ENCODE data around the gene RUSF1. TPM values are rescaled to one million over a fixed set of nuclear protein-coding genes. Genes with fewer than 3 reads are reported as not detected.

Gene RUSF1
- polyA plus RNA-seq, 1 donor (not counting 4 experiments of a cell fraction or from before 2014, with no cell fraction given), result 17.4 TPM

DNA sequence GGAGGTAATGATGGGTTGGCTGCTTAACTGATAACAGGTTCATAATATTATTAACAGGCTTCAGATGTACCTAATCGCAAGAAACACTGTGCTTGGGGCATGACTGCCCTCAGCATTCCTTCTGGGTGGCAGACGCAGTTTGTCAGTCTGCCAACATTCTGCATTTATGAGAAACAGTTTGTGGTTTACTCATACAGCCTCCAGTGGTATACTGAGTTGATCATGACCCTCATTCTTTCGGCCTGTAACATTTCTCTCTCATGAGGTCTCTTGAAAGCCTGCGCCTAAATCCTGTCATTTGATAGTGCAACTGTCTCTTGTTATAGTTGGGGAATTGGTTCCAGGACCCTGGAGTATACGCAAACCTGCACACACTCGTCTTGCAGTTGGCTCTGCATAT, 4.9 kb upstream of the RUSF1 start:
- H3K27me3 ChIP-seq (ENCODE audit: control insufficient read depth, extremely low read depth, insufficient read depth, low read length), result no peaks in the 10 kb centered on the region
- no peak overlapping the region for H2AFZ ChIP-seq (ENCODE audit: control insufficient read depth, low read length)
- dilution Hi-C loops (cut with MboI; ENCODE audit: extremely low pct_ligation_motif_present, low sequenced_read_pairs), result no loop called here
- no peaks in the 10 kb centered on the region for H3K4me1 ChIP-seq (ENCODE audit: control insufficient read depth, extremely low read depth, insufficient read depth, low read length)
- H3K4me2 ChIP-seq (ENCODE audit: control insufficient read depth, extremely low read depth, insufficient read depth, low read depth, low read length), result no peak overlapping the region
- no peak overlapping the region for H3K4me3 ChIP-seq (ENCODE audit: control insufficient read depth in 2 of 3, extremely low read depth in 1 of 3, insufficient read depth in 2 of 3, low read depth in 1 of 3, low read length in 3 of 3)
- no peaks in the 10 kb centered on the region for H4K20me1 ChIP-seq (ENCODE audit: control insufficient read depth, extremely low read depth, insufficient read depth, low read length)
- TF ChIP-seq, protein P1, sequence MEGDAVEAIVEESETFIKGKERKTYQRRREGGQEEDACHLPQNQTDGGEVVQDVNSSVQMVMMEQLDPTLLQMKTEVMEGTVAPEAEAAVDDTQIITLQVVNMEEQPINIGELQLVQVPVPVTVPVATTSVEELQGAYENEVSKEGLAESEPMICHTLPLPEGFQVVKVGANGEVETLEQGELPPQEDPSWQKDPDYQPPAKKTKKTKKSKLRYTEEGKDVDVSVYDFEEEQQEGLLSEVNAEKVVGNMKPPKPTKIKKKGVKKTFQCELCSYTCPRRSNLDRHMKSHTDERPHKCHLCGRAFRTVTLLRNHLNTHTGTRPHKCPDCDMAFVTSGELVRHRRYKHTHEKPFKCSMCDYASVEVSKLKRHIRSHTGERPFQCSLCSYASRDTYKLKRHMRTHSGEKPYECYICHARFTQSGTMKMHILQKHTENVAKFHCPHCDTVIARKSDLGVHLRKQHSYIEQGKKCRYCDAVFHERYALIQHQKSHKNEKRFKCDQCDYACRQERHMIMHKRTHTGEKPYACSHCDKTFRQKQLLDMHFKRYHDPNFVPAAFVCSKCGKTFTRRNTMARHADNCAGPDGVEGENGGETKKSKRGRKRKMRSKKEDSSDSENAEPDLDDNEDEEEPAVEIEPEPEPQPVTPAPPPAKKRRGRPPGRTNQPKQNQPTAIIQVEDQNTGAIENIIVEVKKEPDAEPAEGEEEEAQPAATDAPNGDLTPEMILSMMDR (optimal IDR thresholded peaks at IDR 0.05 in 1 of 3, IDR thresholded peaks at IDR 0.05 in 1 of 3, conservative IDR thresholded peaks at IDR 0.05 in 1 of 3; ENCODE audit: extremely low read depth in 1 of 3, insufficient read depth in 2 of 3, low read length in 3 of 3), result no peak
- no peak for TF ChIP-seq EZH2 (IDR thresholded peaks at IDR 0.05; ENCODE audit: low read length)
- H3K36me3 ChIP-seq (ENCODE audit: control insufficient read depth in 2 of 2, extremely low read depth in 1 of 2, insufficient read depth in 2 of 2, low read length in 2 of 2), result no peaks in the 10 kb centered on the region
- H3K9ac ChIP-seq (ENCODE audit: control insufficient read depth, extremely low read depth, insufficient read depth, low read length), result no peak overlapping the region
- H3K9me1 ChIP-seq (ENCODE audit: control insufficient read depth, extremely low read depth, insufficient read depth, low read length), result no peaks in the 10 kb centered on the region
- no peak for DNase-seq (ENCODE audit: low read depth, low spot score)
- FAIRE-seq, result no peak
- no peaks in the 10 kb centered on the region for H3K79me2 ChIP-seq (ENCODE audit: control insufficient read depth, insufficient read depth, low read length)
- no peaks in the 10 kb centered on the region for H3K9me3 ChIP-seq (ENCODE audit: control insufficient read depth, low read depth, low read length)
- H3K27ac ChIP-seq (ENCODE audit: control insufficient read depth, insufficient read depth, low read length), result no peak overlapping the region

DNA sequence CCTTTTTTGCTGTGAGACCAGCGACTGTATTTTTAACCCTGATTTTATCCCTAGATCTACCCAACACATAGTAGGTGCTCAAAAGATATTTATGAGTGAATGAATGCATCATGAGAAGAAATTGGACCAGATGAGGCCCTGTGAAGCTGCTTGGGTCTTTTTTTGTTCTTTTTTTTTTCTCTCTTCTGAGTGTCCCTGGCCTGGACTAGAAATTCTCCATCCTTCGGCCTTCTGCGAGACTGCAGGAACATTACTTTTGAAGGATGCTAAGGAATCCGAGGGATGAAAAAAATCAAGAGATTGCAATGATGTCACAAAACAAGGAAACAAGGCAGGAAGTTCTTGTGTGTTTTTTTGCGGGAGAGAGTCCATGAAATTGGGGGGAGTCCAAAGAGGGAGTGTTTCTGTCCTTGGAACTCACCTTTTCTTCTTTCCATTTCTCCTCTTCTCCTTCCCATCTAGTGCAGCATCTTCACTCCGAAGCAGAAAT, 560 bp upstream of the RUSF1 start:
- H3K27ac ChIP-seq (ENCODE audit: control insufficient read depth, insufficient read depth, low read length), result peak overlapping the region; percentile 83
- peak overlapping the region; percentile 76 for H3K4me2 ChIP-seq (ENCODE audit: control insufficient read depth, extremely low read depth, insufficient read depth, low read depth, low read length)
- no peak for TF ChIP-seq EZH2 (IDR thresholded peaks at IDR 0.05; ENCODE audit: low read length)
- TF ChIP-seq, protein P1 (optimal IDR thresholded peaks at IDR 0.05 in 1 of 3, IDR thresholded peaks at IDR 0.05 in 1 of 3, conservative IDR thresholded peaks at IDR 0.05 in 1 of 3; ENCODE audit: extremely low read depth in 1 of 3, insufficient read depth in 2 of 3, low read length in 3 of 3), result no peak
- H3K9me3 ChIP-seq (ENCODE audit: control insufficient read depth, low read depth, low read length), result no peaks in the 10 kb centered on the region
- peak overlapping the region; percentile 89 for H3K9ac ChIP-seq (ENCODE audit: control insufficient read depth, extremely low read depth, insufficient read depth, low read length)
- dilution Hi-C loops (cut with MboI; ENCODE audit: extremely low pct_ligation_motif_present, low sequenced_read_pairs), result no loop called here
- H3K4me3 ChIP-seq (ENCODE audit: control insufficient read depth in 2 of 3, extremely low read depth in 1 of 3, insufficient read depth in 2 of 3, low read depth in 1 of 3, low read length in 3 of 3), result peak overlapping the region; percentile 88 to 96 (median 89)
- H4K20me1 ChIP-seq (ENCODE audit: control insufficient read depth, extremely low read depth, insufficient read depth, low read length), result no peaks in the 10 kb centered on the region
- H3K36me3 ChIP-seq (ENCODE audit: control insufficient read depth in 2 of 2, extremely low read depth in 1 of 2, insufficient read depth in 2 of 2, low read length in 2 of 2), result peaks cover 3 to 4% of the 10 kb centered on the region in 2 experiments
- H3K9me1 ChIP-seq (ENCODE audit: control insufficient read depth, extremely low read depth, insufficient read depth, low read length), result no peaks in the 10 kb centered on the region
- DNase-seq (ENCODE audit: low read depth, low spot score), result no peak
- H3K79me2 ChIP-seq (ENCODE audit: control insufficient read depth, insufficient read depth, low read length), result peaks cover 8% of the 10 kb centered on the region
- H3K27me3 ChIP-seq (ENCODE audit: control insufficient read depth, extremely low read depth, insufficient read depth, low read length), result no peaks in the 10 kb centered on the region
- no peak for FAIRE-seq
- peak overlapping the region; percentile 73 for H2AFZ ChIP-seq (ENCODE audit: control insufficient read depth, low read length)
- H3K4me1 ChIP-seq (ENCODE audit: control insufficient read depth, extremely low read depth, insufficient read depth, low read length), result peaks cover 7% of the 10 kb centered on the region
